PC-3 (cell line): ENCODE measurements around the gene TEX30.

Experiments
- EZH2 ChIP-seq: fragments of 300-600 bp; sonication (generic); IDR thresholded peaks from one replicate; pipeline ENCODE4 v1.6.1; 2017; ENCODE audit warnings: antibody characterized with exemption, mild to moderate bottlenecking, low read length; ENCODE audit not compliant: unreplicated experiment
- EZH2phosphoT487 ChIP-seq: fragments of 300-600 bp; sonication (generic); IDR thresholded peaks from 2 replicates; pipeline ENCODE4 v1.6.1; 2018; ENCODE audit warnings: mild to moderate bottlenecking, antibody characterized with exemption, low read length, borderline replicate concordance

DNA sequence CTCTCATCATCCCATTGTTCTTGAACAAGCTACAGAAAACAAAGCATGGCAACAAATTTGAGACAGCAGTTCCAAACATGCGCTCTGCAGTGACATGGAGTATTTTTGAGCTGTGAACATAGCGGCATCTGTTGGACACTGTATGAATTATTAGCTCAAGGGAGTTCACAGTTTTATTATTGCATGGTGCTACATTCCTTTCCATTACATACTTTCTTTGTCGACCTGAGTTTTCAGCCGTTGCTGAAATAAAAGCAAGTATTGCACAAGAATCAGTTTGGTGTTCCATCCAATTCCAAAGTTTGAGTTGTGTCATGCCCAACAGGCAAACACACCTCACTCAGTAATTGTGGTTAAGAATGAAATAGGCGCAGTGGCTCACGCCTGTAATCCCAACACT lies 48.7 kb downstream of the TEX30 start:
- TF ChIP-seq EZH2phosphoT487 (no peak), EZH2 (no peak)
